HCT116 (cell line): ENCODE measurements around the gene PATL2.

Experiments used
- ATF3 ChIP-seq: IDR thresholded peaks from 2 replicates; pipeline ENCODE4 v1.6.1; 2012
- CTCF ChIP-seq, 3 experiments: fragments of 200-600 bp in 1 of 3; sonication (generic) in 1 of 3; IDR thresholded peaks in 2 of 3; conservative IDR thresholded peaks in 1 of 3; 2 replicates each; pipeline ENCODE4 v1.5.1; 2012 to 2017; ENCODE audit warnings: low read depth in 2 of 3, low read length in 2 of 3, antibody characterized with exemption in 1 of 3, borderline replicate concordance in 1 of 3, control low read depth in 1 of 3, mild to moderate bottlenecking in 1 of 3, mixed read lengths in 1 of 3, mixed run types in 1 of 3, moderate library complexity in 1 of 3; ENCODE audit not compliant: insufficient read depth in 1 of 3
- POLR2A ChIP-seq: IDR thresholded peaks from 2 replicates; pipeline ENCODE4 v1.7.0; 2011; ENCODE audit warnings: borderline replicate concordance; ENCODE audit not compliant: insufficient read depth, insufficient read length; ENCODE audit errors: extremely low read depth
- POLR2AphosphoS5 ChIP-seq: IDR thresholded peaks from 2 replicates; pipeline ENCODE4 v1.6.1; 2011; ENCODE audit warnings: mild to moderate bottlenecking, low read depth, low read length, moderate library complexity
- REST ChIP-seq: IDR thresholded peaks from 2 replicates; pipeline ENCODE4 v1.6.1; 2012; ENCODE audit warnings: low read depth
- YY1 ChIP-seq: IDR thresholded peaks from 2 replicates; pipeline ENCODE4 v1.6.1; 2011; ENCODE audit warnings: low read length, low read depth, moderate library complexity, mild to moderate bottlenecking; ENCODE audit not compliant: insufficient replicate concordance; ENCODE audit errors: extremely low read depth

GRCh38 chr15:44720460-44721176, 9.5 kb upstream of the PATL2 start:
- TF ChIP-seq CTCF (IDR thresholded peaks at IDR 0.05 in 2 of 3, conservative IDR thresholded peaks at IDR 0.05 in 1 of 3; ENCODE audit: borderline replicate concordance in 1 of 3, insufficient read depth in 1 of 3, low read depth in 2 of 3, low read length in 2 of 3) (no peak), POLR2AphosphoS5 (no peak), POLR2A (no peak), ATF3 (no peak), REST (no peak), YY1 (no peak)
